GM18498 (cell line): ENCODE results near the gene LOXL4.

Source experiments
- ATAC-seq: cut with Tn5 transposase; IDR thresholded peaks from one replicate; pipeline ENCODE4 v1.9.1; 2021; ENCODE audit warnings: mild to moderate bottlenecking, moderate library complexity; ENCODE audit not compliant: unreplicated experiment

Gene LOXL4

DNA sequence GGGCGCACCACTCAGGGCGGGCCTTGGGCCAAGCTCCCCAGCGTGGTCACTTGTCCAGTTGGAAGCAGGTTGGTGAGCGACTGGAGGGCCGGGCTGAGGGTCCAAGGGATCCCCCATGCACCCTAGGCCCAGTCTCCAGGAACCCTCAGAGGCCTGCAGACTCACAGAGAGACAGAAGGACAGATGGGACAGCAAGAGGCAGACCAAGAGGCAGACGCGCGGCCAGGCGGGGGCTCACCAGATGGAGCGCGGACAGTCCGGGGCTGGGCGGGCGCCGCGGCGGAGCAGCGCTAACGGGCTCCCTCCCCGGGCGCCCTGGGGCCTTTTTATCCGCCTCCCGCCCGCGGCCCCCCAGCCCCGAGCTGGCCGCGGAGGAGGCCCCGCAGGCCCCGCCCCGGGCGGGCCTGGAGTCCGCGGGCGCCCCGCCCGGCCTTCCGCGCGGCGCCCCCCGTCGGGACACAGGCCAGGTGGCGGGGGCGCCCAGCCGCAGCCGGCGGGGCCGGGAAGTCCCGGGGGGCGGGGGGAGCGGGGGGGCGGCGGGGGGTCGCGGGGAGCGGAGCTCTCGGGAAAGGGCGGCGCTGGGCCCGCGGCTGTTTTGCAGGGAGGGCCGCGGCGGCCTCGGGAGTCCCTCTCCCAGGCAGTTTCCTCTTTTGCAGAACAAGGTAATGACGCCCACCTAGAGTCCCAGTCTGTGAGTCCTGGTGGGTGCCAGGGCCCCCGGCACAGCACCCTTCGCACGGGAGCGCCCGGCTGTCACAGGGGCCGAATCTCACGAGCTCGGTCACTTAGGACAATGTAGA lies at the start of gene LOXL4:
Gene LOXL4, minus strand, starts transcription at position 301 of the 800 bp plus-strand sequence. CDS start 5,175 bp downstream, outside the sequence.
- peak; percentile 46 for ATAC-seq

DNA sequence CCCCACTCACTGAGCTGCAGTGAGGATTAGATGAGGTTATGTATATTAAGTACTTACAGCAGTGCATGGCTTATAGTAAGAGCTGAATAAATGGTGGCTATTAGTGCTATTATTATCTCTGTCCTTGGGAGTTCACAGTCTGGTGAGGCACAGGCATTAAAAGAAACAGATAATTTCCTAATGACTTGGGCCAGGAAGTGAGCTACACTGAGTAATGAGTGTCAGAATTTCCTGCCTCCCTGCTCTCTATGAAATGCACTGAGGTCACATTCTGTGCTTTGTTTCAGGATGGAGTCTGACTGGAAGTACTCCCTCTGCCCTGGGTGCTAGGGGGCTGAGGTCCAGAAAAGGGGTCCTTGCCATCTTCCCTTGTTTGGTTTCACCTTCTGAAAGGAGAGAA lies 48.7 kb upstream of the LOXL4 start:
- ATAC-seq: no peak

DNA sequence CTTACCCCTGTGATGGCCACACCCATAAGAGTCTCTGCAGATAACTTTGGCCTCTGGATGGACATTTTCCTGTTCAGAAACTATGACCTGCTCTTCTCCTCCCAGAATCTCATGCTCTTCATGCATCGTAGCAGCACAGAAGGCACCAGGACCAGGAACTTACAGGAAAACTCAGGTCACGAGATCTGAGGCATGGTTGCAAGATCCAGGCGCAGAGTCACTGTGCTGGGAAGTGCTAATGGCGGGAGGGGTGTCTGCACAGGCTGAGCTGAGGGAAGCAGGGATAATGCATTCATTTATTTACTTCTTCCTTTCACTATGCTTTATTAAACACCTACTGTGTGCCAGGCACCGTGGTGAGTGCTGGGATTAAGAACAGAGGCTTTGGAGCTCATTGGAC lies 48.2 kb upstream of the LOXL4 start:
- no peak for ATAC-seq

DNA sequence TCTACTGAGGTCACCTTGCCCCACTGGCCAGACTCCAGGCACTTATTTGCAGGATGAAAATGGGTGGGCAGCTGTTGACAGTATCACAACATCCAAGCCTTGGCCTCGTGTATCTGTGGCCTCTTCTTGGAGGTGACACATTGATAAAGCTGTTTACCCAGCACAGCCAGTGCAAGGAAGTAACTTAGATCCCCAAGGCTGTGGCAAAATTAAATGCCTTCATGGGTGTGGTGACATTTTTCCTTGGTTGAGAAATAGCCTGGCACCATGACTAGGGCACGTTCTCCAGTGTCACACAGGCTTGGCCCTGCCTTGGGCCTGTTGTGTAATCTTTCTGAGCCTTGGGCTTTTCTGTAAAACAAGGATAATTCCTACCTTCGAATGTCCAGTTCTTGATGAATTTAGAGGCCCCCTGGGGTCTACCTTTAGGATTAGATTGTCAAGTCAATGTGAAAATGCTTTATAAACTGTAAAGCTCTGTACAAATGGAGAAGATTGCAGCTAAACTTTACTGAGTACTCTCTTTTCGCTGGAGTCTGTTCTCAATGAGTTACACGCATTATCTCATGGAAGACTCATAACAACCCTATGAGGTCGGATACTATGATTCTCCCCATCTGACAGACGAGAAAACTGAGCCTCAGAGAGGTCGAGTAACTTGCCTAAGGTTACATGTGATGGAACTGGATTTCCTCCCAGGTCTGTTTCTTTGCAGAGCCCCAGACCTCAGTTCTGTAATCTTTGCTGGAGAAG lies 46.7 kb upstream of the LOXL4 start:
- no peak for ATAC-seq

DNA sequence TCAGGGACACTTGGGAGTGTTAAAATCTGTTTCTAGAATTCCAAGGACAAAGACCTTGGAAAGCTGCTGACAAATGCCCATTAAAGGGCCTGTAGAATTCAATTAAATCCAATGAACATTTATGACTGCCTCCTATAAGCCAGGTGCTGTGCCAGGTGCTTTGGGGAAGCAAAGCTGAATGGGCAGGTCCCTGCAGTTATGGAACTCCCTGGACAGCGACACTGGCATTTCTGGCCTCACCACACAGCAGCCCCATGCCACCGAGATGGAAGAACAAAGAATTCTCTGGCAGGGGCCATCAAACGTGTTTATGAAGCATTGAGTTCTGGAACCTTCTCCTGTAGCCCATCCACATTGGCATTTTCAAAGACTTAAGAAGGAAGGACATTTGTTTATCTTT lies 45.6 kb upstream of the LOXL4 start:
- ATAC-seq: no peak

DNA sequence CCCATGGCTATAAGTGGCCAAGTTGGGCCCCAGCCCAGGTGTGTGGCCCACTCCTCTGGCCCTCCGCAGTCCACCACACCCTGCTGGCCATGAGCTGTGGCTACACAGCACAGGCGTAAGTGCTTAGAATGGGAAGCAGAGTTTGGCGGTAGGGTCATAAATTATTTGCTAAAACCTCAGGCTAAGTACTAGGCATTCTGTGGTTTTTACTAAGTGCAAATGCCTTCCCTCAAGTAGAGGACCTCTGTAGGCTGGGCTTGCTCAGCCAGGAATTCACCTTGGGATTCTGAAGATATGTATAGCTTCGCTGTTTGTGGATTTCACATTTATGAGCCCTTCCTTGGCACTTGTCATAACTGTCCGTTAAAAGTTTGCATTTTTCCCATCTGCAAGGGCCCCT lies 44.8 kb upstream of the LOXL4 start:
- ATAC-seq: no peak

DNA sequence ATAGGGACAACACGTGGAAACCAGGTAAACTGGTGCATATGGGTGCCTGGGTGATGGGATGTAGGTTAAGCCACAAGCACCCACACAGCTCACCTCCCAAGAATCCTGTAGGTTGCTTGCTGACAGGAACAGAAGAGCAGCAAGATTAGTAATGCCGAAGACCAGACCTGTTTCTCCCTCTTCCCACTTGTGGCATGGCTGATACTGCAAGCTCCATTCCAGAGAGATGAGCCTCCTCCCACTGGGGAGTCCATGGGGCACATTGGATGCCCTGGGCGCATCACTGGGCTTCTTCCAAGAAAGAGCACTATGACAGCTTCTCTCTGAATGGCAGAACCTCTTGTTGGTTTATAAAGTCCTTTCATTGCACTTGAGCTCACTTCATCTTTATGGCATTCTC lies 44.4 kb upstream of the LOXL4 start:
- ATAC-seq: no peak

DNA sequence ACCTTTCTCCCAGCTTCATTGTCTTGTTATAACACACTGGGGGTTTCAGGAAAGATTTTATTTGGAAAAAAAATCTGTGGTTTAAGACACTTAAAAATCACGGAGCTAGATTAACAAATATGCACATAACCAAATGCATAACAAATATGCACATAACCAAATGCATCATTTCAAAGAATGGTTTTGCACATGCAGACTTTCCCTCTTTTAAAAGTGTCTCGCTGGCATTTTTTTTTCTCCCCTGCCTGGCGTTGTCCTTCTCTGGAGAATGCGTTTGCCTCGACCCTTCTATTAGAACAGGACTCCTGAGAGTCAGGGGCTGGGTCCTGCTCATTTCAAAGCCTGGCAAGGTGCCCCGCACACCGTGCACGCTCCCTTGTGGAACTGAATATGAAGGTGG lies 42.7 kb upstream of the LOXL4 start:
- ATAC-seq: no peak

DNA sequence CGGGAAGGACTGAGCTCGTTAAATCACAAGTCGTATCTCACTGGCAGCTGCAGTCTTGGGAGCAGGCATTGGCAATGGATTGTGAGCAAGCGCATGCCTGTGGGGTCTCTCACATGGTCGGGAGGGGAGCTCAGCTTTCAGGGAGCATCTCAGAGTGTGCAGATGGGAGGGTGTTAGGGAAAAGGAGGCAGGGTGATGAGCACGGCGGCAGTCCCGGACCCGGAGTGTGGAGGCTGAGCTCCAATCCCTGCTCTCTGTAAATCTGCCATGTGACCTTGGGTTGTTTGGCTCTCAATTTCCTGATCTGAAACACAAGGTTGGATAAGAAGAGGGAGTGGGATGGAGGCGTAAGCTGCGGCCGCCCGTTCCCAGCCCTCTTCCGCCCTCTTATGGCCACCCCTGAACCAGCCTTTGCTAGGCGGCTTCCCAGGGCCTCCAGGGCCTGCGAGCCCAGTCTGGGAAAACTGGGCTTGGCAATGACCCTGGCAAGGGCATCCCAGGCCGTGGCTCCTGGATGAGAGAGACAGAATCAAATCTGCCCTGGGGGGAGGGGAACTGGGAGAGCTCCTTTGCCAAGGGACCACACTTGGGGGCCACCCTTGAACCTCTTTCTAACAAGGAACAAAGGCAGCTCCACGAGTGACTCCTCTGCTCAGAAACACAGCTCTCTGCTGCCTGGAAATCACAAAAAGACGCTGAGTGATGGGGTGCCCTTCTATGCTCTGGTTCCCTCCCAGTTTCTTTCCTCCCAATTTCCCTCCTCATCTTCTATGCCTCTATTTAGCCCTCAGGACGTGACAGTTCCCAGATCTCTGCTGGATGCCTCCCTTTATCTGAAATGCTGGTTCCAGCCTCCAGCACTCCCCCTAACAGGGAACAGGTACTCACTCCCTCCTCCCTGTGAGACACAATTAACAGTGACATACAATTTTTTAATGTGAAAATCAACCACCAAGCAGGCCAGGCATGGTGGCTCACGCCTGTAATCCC lies 41.7 kb upstream of the LOXL4 start:
- ATAC-seq: no peak

DNA sequence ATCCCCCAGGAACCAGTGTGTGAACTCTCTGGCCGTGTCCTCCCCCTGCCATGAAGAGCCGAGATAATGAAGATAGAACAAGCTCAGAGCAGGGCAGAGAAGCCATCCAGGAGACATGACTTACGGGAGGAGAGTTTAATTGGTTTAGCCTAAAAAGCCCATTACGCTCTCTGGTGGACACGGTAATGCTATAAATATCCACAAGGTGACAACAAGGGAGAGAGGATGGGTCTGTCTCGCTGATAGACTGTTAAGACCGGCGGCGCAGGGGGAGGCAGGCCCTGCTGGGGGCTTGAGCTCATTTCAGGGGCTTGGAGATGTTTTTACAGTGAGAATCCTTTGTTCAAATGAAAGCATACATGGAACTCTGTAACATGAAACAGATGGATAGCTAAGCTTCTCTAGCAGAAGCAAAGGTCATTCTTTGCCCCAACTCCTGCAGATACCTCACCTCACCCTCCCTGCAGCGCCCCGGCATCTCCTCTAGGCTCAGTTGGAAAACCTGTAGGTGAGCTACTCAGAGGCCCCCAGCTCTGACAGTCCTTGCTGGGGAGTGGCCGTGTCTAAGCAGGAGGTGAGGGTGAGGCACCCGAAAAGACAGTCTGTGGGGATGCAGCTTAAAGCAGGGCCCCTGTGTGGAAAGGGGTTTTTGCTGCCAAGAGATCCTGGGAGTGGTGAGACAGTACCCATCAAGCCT lies 40.8 kb upstream of the LOXL4 start:
- ATAC-seq: no peak

DNA sequence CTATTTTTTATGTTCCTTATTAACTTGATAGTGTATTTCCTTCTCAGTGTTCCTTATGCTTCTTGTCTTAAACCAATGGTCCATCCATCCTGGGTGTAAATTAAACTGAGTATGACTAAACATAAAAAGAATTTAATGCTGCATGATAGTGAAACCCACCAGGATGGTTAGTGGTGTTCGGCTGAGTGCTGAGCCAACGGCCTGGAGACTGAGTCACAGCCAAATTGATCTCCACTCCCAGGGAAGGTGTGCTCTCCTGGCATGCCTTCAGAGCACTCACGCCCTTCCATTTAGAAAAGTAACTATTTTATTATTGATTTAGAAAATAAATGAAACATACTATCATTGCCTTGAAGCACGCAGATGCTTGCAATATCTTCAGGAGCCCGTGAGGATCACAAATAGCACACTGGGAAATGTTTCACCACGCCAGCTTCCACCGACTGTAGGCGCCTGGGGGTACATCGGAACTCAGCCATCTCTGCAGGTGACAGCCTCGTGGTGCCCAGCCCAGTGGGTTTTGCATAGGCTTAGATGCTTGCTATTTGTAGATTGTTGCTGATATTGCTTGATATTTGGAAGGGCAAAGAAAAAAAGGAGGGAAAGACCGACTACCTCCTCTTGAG lies 40.0 kb upstream of the LOXL4 start:
- ATAC-seq: no peak

DNA sequence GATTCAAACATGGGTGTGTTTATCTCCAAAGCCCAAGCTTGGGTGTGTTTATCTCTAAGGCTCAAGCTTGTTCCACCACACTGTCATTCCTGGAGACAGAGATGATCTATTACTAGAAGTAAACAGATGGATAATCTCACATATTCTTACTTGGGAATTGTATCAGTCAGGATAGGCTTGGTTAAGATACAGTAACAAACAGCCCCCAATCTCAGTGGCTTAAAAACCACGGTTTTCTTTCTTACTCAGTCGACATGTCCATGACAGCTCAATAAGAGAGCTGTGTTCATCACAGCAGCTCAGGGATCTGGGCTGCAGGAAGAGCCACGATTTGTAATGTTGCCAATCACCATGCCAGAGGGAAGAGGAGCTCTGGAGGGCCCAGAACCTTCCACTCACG lies 38.5 kb upstream of the LOXL4 start:
- ATAC-seq: no peak

DNA sequence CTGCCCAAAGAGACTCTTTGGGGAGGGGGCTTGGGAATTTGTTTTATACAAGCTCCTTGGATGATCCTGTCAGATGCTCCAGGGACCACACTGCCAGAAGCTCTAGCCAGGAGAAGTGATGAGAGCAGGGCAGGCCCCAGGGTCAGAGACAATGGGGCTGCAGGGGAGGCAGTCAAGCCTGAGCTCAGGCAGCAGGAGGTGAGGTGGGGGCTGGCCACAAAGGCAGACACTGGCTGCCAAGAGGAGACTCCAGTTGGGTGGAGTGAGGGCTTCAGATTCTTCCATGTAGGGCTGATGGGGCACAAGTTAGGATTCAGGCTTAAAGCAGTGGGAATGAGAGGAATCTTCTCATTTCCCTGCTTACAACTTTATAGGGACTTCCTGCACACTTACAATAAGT lies 35.6 kb upstream of the LOXL4 start:
- no peak for ATAC-seq

DNA sequence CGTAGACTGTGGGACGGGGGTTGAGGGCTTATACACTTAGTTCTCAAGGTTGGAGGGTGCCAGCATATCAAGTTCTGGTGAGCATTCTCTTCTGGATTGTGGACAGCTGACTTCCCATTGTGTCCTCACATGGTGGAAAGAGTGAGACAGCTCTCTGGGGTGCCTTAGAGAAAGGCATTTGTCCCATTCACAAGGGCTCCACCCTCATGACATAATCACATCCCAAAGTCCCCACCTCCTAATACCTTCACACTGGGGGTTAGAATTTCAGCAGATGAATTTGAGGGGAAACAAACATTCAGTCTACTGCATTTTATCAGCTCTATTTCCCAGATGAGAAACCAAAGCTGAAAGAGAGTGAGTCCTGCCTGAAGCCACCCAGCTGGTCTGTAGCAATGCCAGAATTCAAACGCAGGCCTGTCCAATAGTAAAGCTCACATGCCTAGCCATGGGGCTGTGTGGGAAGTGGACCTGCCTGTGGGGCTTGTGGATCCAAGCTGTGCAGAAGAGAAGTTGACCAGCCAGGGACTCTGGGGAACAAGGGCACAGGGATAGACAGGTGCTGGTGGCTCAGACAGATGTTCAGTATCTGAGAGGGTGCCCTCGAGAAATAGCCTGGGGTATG lies 34.9 kb upstream of the LOXL4 start:
- no peak for ATAC-seq

DNA sequence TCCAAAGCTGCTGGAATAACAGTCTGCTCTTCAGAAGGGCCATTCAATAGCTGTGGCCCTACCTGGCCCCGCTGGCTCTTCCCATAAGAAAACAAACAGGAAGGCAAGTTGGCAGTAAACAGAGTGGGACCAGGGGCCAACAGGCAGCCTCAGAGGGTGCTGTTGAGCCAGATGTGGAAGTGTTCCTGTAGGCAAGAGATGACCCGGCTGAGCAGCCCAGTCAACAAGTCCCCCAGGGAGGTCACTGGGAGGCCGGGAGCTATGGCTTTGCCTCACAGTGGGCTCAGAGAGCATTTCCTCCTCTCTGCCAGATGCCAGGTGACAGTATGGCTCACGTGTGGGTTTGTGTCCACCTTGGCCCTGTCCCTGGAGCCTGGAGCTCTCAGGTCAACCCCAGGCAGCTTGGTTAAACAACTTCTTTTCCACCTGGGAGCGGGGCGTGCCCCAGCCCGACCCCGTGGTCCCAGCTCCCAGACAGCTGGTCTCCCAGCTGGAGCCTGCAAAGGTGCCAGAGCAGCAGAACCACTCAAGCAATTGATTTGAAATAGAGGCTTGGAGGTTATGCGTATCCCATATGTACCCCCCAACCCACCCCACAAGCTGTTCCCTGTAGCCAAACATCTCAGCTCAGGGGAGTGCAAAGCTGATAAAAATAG lies 33.8 kb upstream of the LOXL4 start:
- ATAC-seq: no peak

DNA sequence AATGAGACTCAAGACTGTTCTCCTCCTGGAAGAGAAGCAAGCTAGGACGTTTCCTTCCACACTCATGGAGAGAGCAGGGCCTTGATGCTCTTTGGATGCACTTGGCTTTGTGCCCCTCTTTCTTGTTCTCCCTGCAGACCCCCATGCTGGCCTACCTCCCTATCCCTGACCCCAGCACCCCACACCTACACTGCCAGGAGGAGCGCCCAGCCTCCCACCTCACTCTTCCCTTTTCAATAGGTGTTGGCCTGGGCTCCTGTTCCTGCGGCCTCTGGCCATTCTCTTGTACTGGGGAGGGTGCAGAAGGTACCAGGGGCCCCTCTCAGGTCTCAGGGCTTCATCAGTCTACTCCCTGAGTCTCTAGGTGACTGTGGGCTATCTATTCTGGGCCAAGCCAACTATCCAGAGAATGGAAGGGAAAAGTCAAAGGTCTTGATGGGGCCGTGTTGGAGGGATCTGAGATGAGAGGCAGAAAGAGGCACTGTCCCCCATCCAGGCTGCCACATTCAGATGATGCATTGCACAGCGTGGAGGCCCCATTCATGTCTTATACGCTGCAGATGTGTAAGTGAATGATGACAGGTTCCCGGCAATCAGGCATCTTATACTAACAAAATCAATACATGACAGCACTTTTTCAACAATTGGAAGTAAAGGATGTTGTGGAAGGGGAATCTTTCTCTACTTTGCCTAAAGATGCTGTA lies 32.7 kb upstream of the LOXL4 start:
- no peak for ATAC-seq

DNA sequence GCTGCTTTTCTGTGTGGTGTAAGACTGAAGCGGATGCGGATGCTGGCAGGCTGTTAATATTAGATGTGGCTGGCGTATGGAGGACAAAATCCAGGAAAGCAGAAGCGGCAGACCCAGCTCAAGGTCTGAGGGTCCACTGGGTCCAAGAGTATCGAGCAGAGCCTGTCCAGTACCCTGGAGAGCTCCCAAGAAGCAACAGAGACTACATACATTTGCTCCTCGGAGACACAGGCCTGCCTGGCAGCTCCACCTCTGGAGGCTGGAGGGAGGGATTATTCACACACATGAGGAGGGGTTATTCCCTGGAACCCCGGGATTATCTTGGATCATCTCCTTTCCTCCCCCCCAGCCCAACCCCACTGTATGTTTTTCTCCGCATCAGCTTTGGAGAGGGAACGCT lies 31.3 kb upstream of the LOXL4 start:
- ATAC-seq: no peak

DNA sequence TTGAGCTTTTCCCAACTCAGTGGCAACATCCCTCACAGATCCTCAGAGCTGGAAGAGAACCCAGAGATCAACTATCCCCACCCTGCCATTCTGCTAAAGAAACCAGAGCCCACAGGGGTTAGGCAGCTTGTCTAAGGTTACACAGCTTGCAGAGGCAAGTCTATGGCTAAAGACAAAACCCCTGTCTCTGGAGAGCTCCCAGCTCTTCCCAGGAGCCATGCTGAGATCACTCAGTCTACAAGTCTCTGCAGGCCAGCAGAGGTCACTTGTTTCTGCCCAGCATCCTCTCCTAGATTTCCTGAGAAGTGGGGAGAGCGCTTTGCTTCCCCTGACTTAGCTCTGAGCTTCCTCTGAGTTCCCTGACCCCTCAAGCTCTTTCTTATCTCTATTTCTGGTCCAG lies 28.5 kb upstream of the LOXL4 start:
- ATAC-seq: no peak

DNA sequence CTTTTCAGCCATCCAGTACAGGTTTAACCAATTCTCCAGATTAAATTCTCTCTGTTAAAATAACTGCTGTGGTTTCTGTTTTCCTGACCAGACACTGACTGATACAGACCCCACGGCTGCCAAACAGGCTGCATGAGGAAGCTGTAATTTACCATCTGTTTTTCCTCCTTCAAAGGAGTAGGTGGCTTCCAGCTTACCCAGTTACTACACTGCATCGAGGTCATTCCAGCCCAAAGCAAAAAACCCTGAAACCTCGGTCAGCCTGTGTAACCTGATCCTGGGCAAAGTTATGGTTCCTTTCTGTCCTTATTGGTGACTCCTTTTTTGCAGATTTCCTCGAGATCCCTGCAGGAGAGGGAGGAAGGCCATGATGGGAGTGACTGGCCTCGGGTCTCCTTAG lies 27.9 kb upstream of the LOXL4 start:
- ATAC-seq: no peak
